ENCODE data around the gene VN1R4.
"Not testable (repeated sequence)": the region's sequence is repeated elsewhere in the genome, so short reads cannot be mapped to it uniquely, and the experiment has no call there.

DNA sequence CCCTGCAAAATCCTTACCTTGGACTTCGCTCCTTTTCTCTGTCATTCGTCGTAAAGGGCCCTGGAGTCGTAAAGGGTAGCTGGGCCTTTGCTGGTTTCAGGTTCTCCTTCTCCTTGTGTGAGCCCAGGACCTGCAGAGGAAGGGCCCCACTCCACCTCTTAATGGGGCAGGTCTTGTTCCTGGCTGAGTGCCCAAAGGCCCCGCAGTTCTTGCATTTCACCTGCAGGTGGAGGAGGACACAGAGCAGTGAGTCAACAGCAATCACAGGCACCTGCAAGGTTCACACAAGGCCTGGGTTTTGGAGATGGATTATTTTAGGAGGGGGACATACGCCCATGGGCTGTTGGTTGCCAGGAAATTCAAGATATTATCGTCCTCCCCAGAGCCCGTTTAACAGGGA lies 33.8 kb upstream of the VN1R4 start:
- TF ChIP-seq, protein P1, sequence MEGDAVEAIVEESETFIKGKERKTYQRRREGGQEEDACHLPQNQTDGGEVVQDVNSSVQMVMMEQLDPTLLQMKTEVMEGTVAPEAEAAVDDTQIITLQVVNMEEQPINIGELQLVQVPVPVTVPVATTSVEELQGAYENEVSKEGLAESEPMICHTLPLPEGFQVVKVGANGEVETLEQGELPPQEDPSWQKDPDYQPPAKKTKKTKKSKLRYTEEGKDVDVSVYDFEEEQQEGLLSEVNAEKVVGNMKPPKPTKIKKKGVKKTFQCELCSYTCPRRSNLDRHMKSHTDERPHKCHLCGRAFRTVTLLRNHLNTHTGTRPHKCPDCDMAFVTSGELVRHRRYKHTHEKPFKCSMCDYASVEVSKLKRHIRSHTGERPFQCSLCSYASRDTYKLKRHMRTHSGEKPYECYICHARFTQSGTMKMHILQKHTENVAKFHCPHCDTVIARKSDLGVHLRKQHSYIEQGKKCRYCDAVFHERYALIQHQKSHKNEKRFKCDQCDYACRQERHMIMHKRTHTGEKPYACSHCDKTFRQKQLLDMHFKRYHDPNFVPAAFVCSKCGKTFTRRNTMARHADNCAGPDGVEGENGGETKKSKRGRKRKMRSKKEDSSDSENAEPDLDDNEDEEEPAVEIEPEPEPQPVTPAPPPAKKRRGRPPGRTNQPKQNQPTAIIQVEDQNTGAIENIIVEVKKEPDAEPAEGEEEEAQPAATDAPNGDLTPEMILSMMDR (IDR thresholded peaks at IDR 0.05; ENCODE audit: insufficient read depth, low read length, poor library complexity, severe bottlenecking), result not testable (repeated sequence)
- not testable (repeated sequence) for TF ChIP-seq EZH2phosphoT487 (conservative IDR thresholded peaks at IDR 0.05; ENCODE audit: low read length)
